ENCODE results near the gene ZBTB38. TPM values are rescaled to one million over a fixed set of nuclear protein-coding genes. Genes with fewer than 3 reads are reported as not detected.
A peak's percentile ranks its signal among the peaks of the same experiment; 100 is the strongest.

Gene ZBTB38
- total RNA-seq, 4 donors from 2014 or later = 70.1 to 133 (median 108) TPM

DNA sequence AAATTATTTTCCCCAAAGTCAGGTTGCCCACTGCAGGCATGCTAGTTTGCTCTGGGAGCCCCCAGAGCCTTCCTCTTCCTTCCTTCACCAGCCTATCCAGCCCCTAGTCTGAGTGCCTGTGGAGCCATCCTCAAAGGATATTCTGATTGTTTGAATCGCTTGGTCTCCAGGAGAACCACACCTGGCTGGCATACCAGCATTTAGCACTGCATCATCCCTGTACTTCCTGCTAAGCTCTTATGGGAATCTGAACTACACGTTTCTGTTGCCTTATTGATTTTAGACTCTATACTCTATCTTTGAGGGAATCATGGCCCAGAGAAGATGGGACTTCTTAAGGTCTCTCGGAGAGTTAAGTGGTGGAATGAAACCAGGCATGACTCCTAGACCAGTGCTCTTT, 26.3 kb downstream of the ZBTB38 start:
- DNase-seq (ENCODE audit: low spot score) (no peak), ATAC-seq (ENCODE audit: low FRiP score) (no peak)
- TF ChIP-seq, protein P1, sequence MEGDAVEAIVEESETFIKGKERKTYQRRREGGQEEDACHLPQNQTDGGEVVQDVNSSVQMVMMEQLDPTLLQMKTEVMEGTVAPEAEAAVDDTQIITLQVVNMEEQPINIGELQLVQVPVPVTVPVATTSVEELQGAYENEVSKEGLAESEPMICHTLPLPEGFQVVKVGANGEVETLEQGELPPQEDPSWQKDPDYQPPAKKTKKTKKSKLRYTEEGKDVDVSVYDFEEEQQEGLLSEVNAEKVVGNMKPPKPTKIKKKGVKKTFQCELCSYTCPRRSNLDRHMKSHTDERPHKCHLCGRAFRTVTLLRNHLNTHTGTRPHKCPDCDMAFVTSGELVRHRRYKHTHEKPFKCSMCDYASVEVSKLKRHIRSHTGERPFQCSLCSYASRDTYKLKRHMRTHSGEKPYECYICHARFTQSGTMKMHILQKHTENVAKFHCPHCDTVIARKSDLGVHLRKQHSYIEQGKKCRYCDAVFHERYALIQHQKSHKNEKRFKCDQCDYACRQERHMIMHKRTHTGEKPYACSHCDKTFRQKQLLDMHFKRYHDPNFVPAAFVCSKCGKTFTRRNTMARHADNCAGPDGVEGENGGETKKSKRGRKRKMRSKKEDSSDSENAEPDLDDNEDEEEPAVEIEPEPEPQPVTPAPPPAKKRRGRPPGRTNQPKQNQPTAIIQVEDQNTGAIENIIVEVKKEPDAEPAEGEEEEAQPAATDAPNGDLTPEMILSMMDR (IDR thresholded peaks at IDR 0.05) = no peak

DNA sequence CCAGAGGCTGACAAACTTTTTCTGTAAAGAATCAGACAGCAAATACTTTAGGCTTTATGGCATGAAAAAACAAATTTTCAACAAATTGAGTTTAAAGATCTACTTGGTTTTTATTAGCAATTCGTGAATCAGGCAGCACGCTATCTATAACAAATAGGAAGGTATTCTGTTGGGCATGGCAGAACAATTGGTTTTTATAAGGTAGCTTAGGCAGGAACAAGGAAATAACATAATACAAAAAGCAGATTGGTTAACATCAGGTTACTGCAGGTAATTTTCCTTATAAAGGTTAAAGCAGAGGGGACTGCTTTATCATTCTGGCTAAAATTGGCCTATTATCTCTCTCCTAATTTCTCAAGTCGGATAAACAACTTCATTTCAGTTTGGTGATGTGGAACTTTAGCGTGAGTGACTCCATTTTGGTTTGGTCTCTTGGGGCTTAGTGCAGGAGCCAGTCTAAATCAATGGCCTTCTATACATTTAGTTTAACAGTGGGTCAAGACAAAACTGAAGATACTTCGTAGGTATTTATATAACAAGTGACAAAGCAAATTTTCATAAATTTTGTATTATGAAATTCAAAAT, 26.8 kb downstream of the ZBTB38 start:
- no peak for ATAC-seq (ENCODE audit: low FRiP score)
- TF ChIP-seq, protein P1 (IDR thresholded peaks at IDR 0.05) = no peak

DNA sequence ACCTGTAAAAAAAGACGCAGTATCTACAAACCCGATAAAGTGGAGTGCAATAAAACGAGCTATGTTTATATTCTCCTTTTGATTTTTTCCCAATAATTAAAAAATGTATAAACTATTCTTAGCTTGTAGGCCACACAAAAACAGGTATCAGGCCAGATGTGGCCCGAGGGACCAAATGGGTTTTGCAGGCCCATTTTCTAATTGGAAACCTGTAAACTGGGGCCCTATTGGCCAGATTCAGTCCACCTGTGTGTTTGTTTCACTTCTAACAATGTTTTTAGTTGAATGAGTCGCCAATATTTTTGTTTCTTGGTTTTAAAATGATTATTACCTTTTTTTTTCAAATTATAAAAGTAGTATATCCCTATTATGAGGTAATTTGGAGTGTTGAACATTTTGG, 29.7 kb downstream of the ZBTB38 start:
- ATAC-seq (ENCODE audit: low FRiP score) (no peak), DNase-seq (ENCODE audit: low spot score) (no peak)
- TF ChIP-seq, protein P1 (IDR thresholded peaks at IDR 0.05) = no peak

More for the DNA sequence above, 26.8 kb downstream of the ZBTB38 start:
- DNase-seq (ENCODE audit: low spot score) = no peak

DNA sequence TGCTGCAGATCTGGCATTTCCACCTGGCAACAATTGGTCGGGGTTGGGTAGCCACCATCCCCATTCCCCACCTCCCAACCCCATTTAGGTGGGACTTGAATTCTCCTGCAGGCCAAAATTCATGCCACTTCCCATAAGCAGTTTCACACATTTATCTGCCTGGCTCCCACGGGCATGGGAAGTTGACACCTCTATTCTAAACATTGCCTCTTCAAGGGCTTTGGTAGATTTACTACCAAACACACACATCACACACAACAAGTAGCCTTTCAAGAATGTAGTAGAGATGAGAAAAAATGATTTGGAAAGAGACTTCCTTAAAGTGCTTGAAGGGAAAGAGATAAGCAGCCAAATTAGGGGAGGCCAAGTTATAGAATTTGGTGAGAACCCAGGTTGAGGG, 30.9 kb downstream of the ZBTB38 start:
- DNase-seq (ENCODE audit: low spot score) (no peak), ATAC-seq (ENCODE audit: low FRiP score) (no peak)
- TF ChIP-seq, protein P1 (IDR thresholded peaks at IDR 0.05) = no peak

DNA sequence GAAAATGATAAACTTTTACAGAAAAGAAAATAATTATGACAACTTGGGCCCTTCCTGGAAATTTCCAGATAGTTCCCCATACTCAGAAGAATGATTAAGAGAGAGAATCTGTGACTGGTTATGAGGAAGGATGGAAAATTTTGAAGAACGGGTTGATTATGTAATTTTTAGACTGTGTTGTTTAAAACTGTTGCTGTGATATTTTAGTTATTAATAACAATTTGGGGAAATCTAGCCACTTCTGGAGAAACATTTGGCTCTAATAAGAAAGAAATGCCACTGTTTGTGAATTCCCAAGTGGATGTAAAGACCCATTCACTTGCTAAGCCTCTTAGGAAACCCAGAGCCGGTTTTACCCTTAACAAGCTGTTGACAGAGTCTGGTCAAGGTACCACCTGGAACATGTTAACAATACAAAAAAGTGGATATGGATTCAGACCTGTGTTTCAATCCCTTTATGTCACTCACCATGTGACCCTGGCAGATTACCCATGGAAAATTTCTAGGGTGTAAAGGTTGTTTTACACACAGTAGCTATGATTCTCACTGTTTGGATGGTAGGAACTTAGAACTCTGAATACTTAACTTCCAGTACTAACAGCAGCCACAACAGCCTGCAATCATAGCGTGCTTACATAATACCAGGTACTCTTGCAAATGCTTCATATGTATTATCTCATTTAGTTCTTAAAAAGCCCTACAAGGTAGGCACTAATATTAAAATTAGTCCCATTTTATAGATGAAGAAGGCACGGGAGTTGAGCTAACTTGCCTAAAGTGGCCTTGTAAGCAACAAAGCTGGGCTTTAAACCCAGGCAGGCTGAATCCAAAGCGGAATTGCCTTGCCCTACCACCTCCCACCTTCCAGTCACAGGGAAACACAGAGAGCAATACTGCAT, 32.0 kb downstream of the ZBTB38 start:
- TF ChIP-seq, protein P1 (IDR thresholded peaks at IDR 0.05) = no peak
- DNase-seq (ENCODE audit: low spot score) (no peak), ATAC-seq (ENCODE audit: low FRiP score) (peak; percentile 34)

DNA sequence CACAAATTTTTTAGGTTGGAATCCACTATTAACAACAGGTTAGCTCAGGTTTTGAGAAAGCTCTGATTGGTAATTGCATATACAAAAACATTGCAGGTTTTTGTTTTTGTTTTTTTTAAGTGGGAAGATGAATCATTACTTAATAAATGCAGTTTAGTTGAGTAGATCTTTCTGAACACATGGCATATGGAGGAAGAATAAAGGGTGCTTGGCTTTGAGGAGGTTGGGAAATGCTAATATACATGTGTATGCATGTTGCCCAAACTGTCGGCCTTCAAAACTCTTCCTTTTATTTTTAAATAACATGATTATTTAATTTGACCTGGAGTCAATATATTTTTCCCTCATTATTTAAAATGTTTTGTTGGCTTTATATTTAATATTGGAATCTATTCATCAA, 32.8 kb downstream of the ZBTB38 start:
- DNase-seq (ENCODE audit: low spot score) = no peak

More for the DNA sequence above, 32.8 kb downstream of the ZBTB38 start:
- TF ChIP-seq, protein P1 (IDR thresholded peaks at IDR 0.05) = no peak
- no peak for ATAC-seq (ENCODE audit: low FRiP score)
